SK-N-SH (cell line): Measurements from ENCODE around the gene TSEN2. TPM values are rescaled to one million over a fixed set of nuclear protein-coding genes. Genes with fewer than 3 reads are reported as not detected.
A peak's percentile ranks its signal among the peaks of the same experiment; 100 is the strongest.

ENCODE experiments used
- CTCF ChIA-PET: fragments of 300-600, 350-600 bp; formaldehyde crosslinking; extraction: SDS; loops from one replicate; lab custom pipeline; 2021; lab: Yijun Ruan, JAX
- POLR2A ChIA-PET: fragments of 350-600 bp; sonication (Branson Sonifier 250); formaldehyde crosslinking; extraction: SDS; loops from one replicate; lab custom pipeline; 2020; ENCODE audit warnings: antibody characterized with exemption, inconsistent platforms; lab: Yijun Ruan, JAX
- DNase-seq: peaks from one replicate; pipeline ENCODE4 v3.0.0; 2012
- H2AFZ ChIP-seq: fragments of 200-600 bp; sonication (generic); 2 replicates; pipeline ENCODE4 v1.8.1; 2016; ENCODE audit warnings: antibody characterized with exemption, mild to moderate bottlenecking, low read depth
- H3F3A ChIP-seq: fragments of 200-600 bp; sonication (generic); replicated peaks from 2 replicates; pipeline ENCODE3; 2016; ENCODE audit warnings: antibody characterized with exemption, mild to moderate bottlenecking; ENCODE audit not compliant: insufficient read depth
- H3K27ac ChIP-seq, 2 experiments: fragments of 200-500 bp in 1 of 2; fragments of 200-600 bp in 1 of 2; sonication (Bioruptor generic) in 1 of 2; sonication (generic), shearing (Covaris generic) in 1 of 2; 2 replicates each; pipeline versions ENCODE4 v1.5.1 to v1.6.1; 2014 to 2016; ENCODE audit warnings: low read depth in 2 of 2, inconsistent platforms in 1 of 2, low read length in 1 of 2, mild to moderate bottlenecking in 1 of 2, mixed read lengths in 1 of 2
- H3K27me3 ChIP-seq: fragments of 200-600 bp; sonication (generic), shearing (Covaris generic); 2 replicates; pipeline ENCODE4 v1.6.1; 2016; ENCODE audit warnings: mixed run types; ENCODE audit not compliant: insufficient read depth
- H3K36me3 ChIP-seq, 2 experiments: fragments of 200-500 bp in 1 of 2; fragments of 200-600 bp in 1 of 2; sonication (Bioruptor generic) in 1 of 2; sonication (generic) in 1 of 2; replicated peaks in 1 of 2; 2 replicates each; pipeline versions ENCODE3 to v1.5.1; 2014 to 2016; ENCODE audit warnings: low read length in 1 of 2, mild to moderate bottlenecking in 1 of 2; ENCODE audit not compliant: insufficient read depth in 2 of 2, control insufficient read depth in 1 of 2
- H3K4me1 ChIP-seq, 2 experiments: fragments of 200-500 bp in 1 of 2; fragments of 200-600 bp in 1 of 2; sonication (Bioruptor generic) in 1 of 2; sonication (generic), shearing (Covaris generic) in 1 of 2; 2 replicates each; pipeline versions ENCODE4 v1.5.1 to v1.6.1; 2014 to 2016; ENCODE audit warnings: low read depth in 1 of 2, low read length in 1 of 2, mixed run types in 1 of 2; ENCODE audit not compliant: insufficient read depth in 2 of 2, control insufficient read depth in 1 of 2
- H3K4me2 ChIP-seq: fragments of 200-600 bp; sonication (generic), shearing (Covaris generic); 2 replicates; pipeline ENCODE4 v1.6.1; 2017; ENCODE audit warnings: mixed run types
- H3K4me3 ChIP-seq, 2 experiments: fragments of 200-500 bp in 1 of 2; fragments of 200-600 bp in 1 of 2; sonication (Bioruptor generic) in 1 of 2; sonication (generic), shearing (Covaris generic) in 1 of 2; 2 replicates each; pipeline versions ENCODE4 v1.5.1 to v1.8.1; 2014 to 2016; ENCODE audit warnings: low read depth in 2 of 2, inconsistent platforms in 1 of 2, low read length in 1 of 2, mild to moderate bottlenecking in 1 of 2, mixed read lengths in 1 of 2, moderate library complexity in 1 of 2
- H3K79me2 ChIP-seq: fragments of 200-600 bp; sonication (generic); 2 replicates; pipeline ENCODE4 v1.8.1; 2017; ENCODE audit warnings: mild to moderate bottlenecking; ENCODE audit not compliant: insufficient read depth
- H3K9ac ChIP-seq: fragments of 200-600 bp; sonication (generic); 2 replicates; pipeline ENCODE4 v1.6.1; 2017; ENCODE audit warnings: mixed run types
- H3K9me2 ChIP-seq: fragments of 200-600 bp; sonication (generic); 2 replicates; pipeline ENCODE4 v1.6.1; 2017; ENCODE audit warnings: mixed run types
- H3K9me3 ChIP-seq: fragments of 200-600 bp; sonication (generic); 2 replicates; pipeline ENCODE4 v1.6.1; 2017; ENCODE audit warnings: mixed run types, mild to moderate bottlenecking, moderate library complexity
- H4K20me1 ChIP-seq: fragments of 200-600 bp; sonication (generic); 2 replicates; pipeline ENCODE4 v1.6.1; 2017; ENCODE audit warnings: mild to moderate bottlenecking, mixed run types; ENCODE audit not compliant: insufficient read depth
- CTCF ChIP-seq: fragments of 200-600 bp; sonication (generic); IDR thresholded peaks from 2 replicates; pipeline ENCODE4 v1.6.1; 2017; ENCODE audit warnings: antibody characterized with exemption, mild to moderate bottlenecking, moderate library complexity
- ELF1 ChIP-seq: IDR thresholded peaks from 2 replicates; pipeline ENCODE4 v1.4.0; 2012
- EP300 ChIP-seq, 2 experiments: IDR thresholded peaks; 2 replicates each; pipeline versions ENCODE4 v1.4.0 to v1.6.1; 2012; ENCODE audit warnings: borderline replicate concordance in 1 of 2, low read depth in 1 of 2, low read length in 1 of 2
- EZH2phosphoT487 ChIP-seq: fragments of 200-600 bp; sonication (generic); IDR thresholded peaks from 2 replicates; pipeline ENCODE4 v1.6.1; 2017; ENCODE audit warnings: low read depth, mixed run types, mild to moderate bottlenecking, antibody characterized with exemption, moderate library complexity, borderline replicate concordance
- FOSL2 ChIP-seq: IDR thresholded peaks from 2 replicates; pipeline ENCODE4 v1.4.0; 2012; ENCODE audit warnings: low read depth, mild to moderate bottlenecking, moderate library complexity, borderline replicate concordance
- FOXM1 ChIP-seq: IDR thresholded peaks from 2 replicates; pipeline ENCODE4 v1.4.0; 2012; ENCODE audit warnings: low read depth, mild to moderate bottlenecking
- GABPA ChIP-seq: IDR thresholded peaks from 2 replicates; pipeline ENCODE4 v1.4.0; 2012; ENCODE audit warnings: low read depth, mild to moderate bottlenecking
- IRF3 ChIP-seq: fragments of 150-350 bp; IDR thresholded peaks from 2 replicates; pipeline ENCODE4 v1.6.1; 2016; ENCODE audit warnings: mild to moderate bottlenecking, low read depth, low read length
- JUND ChIP-seq: IDR thresholded peaks from 2 replicates; pipeline ENCODE4 v1.4.0; 2012
- MAX ChIP-seq: IDR thresholded peaks from 2 replicates; pipeline ENCODE4 v1.4.0; 2012; ENCODE audit warnings: low read depth
- MXI1 ChIP-seq: IDR thresholded peaks from 2 replicates; pipeline ENCODE4 v1.6.1; 2012; ENCODE audit warnings: mild to moderate bottlenecking, low read depth, low read length, improper control_type of control experiment
- NFIC ChIP-seq: IDR thresholded peaks from 2 replicates; pipeline ENCODE4 v1.4.0; 2012; ENCODE audit warnings: borderline replicate concordance
- NRF1 ChIP-seq: IDR thresholded peaks from 2 replicates; pipeline ENCODE4 v1.6.1; 2012; ENCODE audit warnings: low read depth, mild to moderate bottlenecking, low read length
- PBX3 ChIP-seq: IDR thresholded peaks from 2 replicates; pipeline ENCODE4; 2012
- RAD21 ChIP-seq: IDR thresholded peaks from 2 replicates; pipeline ENCODE4 v1.6.1; 2012; ENCODE audit warnings: mild to moderate bottlenecking, low read length
- RFX5 ChIP-seq: IDR thresholded peaks from 2 replicates; pipeline ENCODE4 v1.6.1; 2012; ENCODE audit warnings: mild to moderate bottlenecking, improper control_type of control experiment, low read length
- SIN3A ChIP-seq: IDR thresholded peaks from 2 replicates; pipeline ENCODE4 v1.6.1; 2012; ENCODE audit warnings: low read depth, mild to moderate bottlenecking, low read length, moderate library complexity, borderline replicate concordance
- TAF1 ChIP-seq: IDR thresholded peaks from 2 replicates; pipeline ENCODE4 v1.6.1; 2012; ENCODE audit warnings: low read depth, mild to moderate bottlenecking, low read length, moderate library complexity, borderline replicate concordance
- TCF12 ChIP-seq: IDR thresholded peaks from 2 replicates; pipeline ENCODE4 v1.4.0; 2012
- USF2 ChIP-seq: fragments of 150-350 bp; IDR thresholded peaks from 2 replicates; pipeline ENCODE4 v1.6.1; 2017; ENCODE audit warnings: antibody characterized with exemption, low read length, low read depth, borderline replicate concordance
- WGBS: methylation state at CpG from one replicate; pipeline ENCODE4 v1.1.6; 2017; ENCODE audit warnings: low lambda C conversion rate; 5-methylcytosine and 5-hydroxymethylcytosine counted together
- polyA plus RNA-seq, 3 experiments: library from polyadenylated mRNA; depleted of rRNA; stranded (reverse); fragments of >200 nt; gene quantifications; 2 replicates each; pipeline ENCODE4 v1.2.3, GENCODE V29; 2012

The TSEN2 gene
- polyA plus RNA-seq, 1 of the 3 experiments (the other 2 are of a cell fraction), result 13.0 TPM

- WGBS, result 75% methylated on average over 7 of the region's 7 CpGs
- no peak overlapping the region for H3K9ac ChIP-seq
Measured at GRCh38 chr3:12501360-12502020, 17.2 kb downstream of the TSEN2 start.

GRCh38 chr3:12503126-12503957 is 19.1 kb downstream of the TSEN2 start:
- H3K79me2 ChIP-seq, result no peaks in the 10 kb centered on the region
- CTCF ChIA-PET, result no interaction called here
- H4K20me1 ChIP-seq, result peaks cover 5% of the 10 kb centered on the region
- H3K4me2 ChIP-seq, result no peak overlapping the region
- H3K36me3 ChIP-seq, result peaks cover 27 to 42% of the 10 kb centered on the region in 2 experiments
- no peak overlapping the region for H3K27ac ChIP-seq
- POLR2A ChIA-PET, result no interaction called here
- H3K27me3 ChIP-seq, result no peaks in the 10 kb centered on the region
- no peak overlapping the region for H3K4me3 ChIP-seq
- no peak for DNase-seq
- H3K9ac ChIP-seq, result no peak overlapping the region
- no peaks in the 10 kb centered on the region for H3K9me3 ChIP-seq
- no peaks in the 10 kb centered on the region for H3K9me2 ChIP-seq
- 94% methylated on average over 18 of the region's 18 CpGs for WGBS
- peaks cover 5 to 10% of the 10 kb centered on the region in 2 experiments; a peak in 2 of 4 replicates for H3K4me1 ChIP-seq
- no peak overlapping the region for H2AFZ ChIP-seq
- H3F3A ChIP-seq, result peaks cover 13% of the 10 kb centered on the region
- TF ChIP-seq PBX3, result no peak
- no peak for TF ChIP-seq FOSL2
- TF ChIP-seq MAX, result no peak
- TF ChIP-seq USF2, result no peak
- TF ChIP-seq SIN3A, result no peak
- no peak for TF ChIP-seq MXI1
- no peak for TF ChIP-seq FOXM1
- TF ChIP-seq EP300 (IDR thresholded peaks at IDR 0.05; ENCODE audit: borderline replicate concordance in 1 of 2, low read depth in 1 of 2, low read length in 1 of 2), result no peak
- no peak for TF ChIP-seq CTCF
- no peak for TF ChIP-seq EZH2phosphoT487
- TF ChIP-seq NRF1, result no peak
- TF ChIP-seq NFIC, result no peak
- no peak for TF ChIP-seq GABPA
- no peak for TF ChIP-seq ELF1
- TF ChIP-seq RFX5, result no peak
- no peak for TF ChIP-seq TAF1
- TF ChIP-seq IRF3, result no peak
- TF ChIP-seq RAD21, result no peak

More at GRCh38 chr3:12501360-12502020, 17.2 kb downstream of the TSEN2 start:
- Histone ChIP-seq H3K9me3 (no peaks in the 10 kb centered on the region), H3K4me3 (no peak overlapping the region), H2AFZ (no peak overlapping the region), H3K27ac (no peak overlapping the region), H3K4me2 (no peak overlapping the region), H3K27me3 (no peaks in the 10 kb centered on the region), H3F3A (no peaks in the 10 kb centered on the region), H3K4me1 (no peaks in the 10 kb centered on the region), H3K9me2 (no peaks in the 10 kb centered on the region), H4K20me1 (no peaks in the 10 kb centered on the region), H3K79me2 (no peaks in the 10 kb centered on the region), H3K36me3 (peaks cover 27 to 56% of the 10 kb centered on the region in 2 experiments)
- ChIA-PET CTCF (interaction anchor here (0.7 to 1.3 kb wide), 2 partner anchors 40 to 340 kb away, joined by 3 read pairs; partner anchors contain the start of gene RPL32), POLR2A (no interaction called here)
- TF ChIP-seq JUND (no peak), TCF12 (0 out of 2 replicates have a peak, but pooled peaks have one; percentile 24), ELF1 (no peak), TAF1 (no peak)
- DNase-seq, result no peak
